ENCODE results near the gene SPACDR. TPM values are rescaled to one million over a fixed set of nuclear protein-coding genes. Genes with fewer than 3 reads are reported as not detected.
A peak's percentile ranks its signal among the peaks of the same experiment; 100 is the strongest.

Gene SPACDR
- total RNA-seq, 4 donors from 2014 or later, result 1.4 to 22.1 (median 1.8) TPM; not detected in 1

GRCh38 chr7:100433276-100433591, 30.8 kb downstream of the SPACDR start:
- intact Hi-C loops (cut with DNase I; ENCODE audit: low total_unique reads), result no loop called here
- Histone ChIP-seq H3K36me3 (no peaks in the 10 kb centered on the region), H3K4me1 (peaks cover 7 to 22% of the 10 kb centered on the region in 2 donors), H3K4me3 (no peak overlapping the region), H3K9me3 (no peaks in the 10 kb centered on the region), H3K27me3 (no peaks in the 10 kb centered on the region), H3K27ac (no peak overlapping the region)
- no peak for DNase-seq
- TF ChIP-seq CTCF (IDR thresholded peaks at IDR 0.05) (no peak), POLR2A (IDR thresholded peaks at IDR 0.05) (no peak)

DNA sequence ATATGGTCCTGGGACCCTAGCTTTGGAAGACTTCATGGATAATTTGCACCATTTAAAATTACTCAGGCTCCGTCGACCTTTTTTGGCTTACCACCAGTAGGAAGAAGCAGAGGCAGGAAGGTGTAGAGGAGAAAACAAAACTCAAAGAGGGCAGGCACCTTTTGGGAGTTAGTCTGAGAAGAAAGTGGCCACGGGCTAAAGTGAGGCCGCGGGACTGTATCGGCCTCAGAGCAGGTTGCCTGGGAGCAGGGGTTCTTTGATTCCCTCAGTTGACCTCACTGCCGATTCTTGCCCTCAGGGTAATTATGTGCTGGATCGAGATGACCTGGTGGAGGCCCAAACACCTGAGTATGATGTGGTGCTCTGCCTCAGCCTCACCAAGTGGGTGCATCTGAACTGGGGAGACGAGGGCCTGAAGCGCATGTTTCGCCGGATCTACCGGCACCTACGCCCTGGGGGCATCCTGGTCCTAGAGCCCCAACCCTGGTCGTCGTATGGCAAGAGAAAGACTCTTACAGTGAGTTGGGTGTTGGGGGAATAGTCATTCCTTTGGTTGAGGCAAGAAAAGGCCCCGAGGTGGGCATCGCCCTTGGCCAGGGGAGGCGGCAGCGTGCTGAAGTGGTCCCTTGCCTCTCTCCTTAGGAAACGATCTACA, 31.3 kb downstream of the SPACDR start:
- Histone ChIP-seq H3K9me3 (no peaks in the 10 kb centered on the region), H3K36me3 (no peaks in the 10 kb centered on the region), H3K4me1 (peaks cover 7 to 26% of the 10 kb centered on the region in 2 donors), H3K27ac (peak overlapping the region in 1 of 2 donors; percentile 31), H3K27me3 (no peaks in the 10 kb centered on the region), H3K4me3 (no peak overlapping the region)
- DNase-seq, result no peak
- TF ChIP-seq CTCF (IDR thresholded peaks at IDR 0.05), result no peak
- no peak for TF ChIP-seq POLR2A (IDR thresholded peaks at IDR 0.05)
- intact Hi-C loops (cut with DNase I; ENCODE audit: low total_unique reads), result no loop called here

DNA sequence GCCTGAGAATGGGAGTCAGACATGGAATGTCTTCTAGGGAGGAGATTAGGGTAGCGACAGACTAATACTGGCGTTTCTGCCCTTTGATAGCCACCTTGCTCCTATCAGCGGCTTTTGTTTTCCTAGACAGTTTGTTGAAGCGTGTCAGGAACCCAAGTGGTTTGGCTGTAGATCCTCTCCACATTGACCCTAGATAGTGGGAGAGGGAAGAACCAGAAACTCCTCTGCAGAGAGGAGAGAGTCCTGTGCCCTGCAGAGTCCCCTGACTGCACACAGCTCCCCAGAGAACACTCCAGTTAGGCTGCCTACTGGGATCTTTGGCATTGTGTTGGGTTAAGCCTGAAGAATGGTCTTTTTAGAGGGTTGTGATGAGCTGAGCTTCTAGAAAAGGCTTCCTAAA, 32.0 kb downstream of the SPACDR start:
- Histone ChIP-seq H3K27me3 (no peaks in the 10 kb centered on the region), H3K4me3 (no peak overlapping the region), H3K36me3 (no peaks in the 10 kb centered on the region), H3K4me1 (peaks cover 7 to 27% of the 10 kb centered on the region in 2 donors), H3K9me3 (no peaks in the 10 kb centered on the region), H3K27ac (peak overlapping the region in 1 of 2 donors; percentile 31)
- intact Hi-C loops (cut with DNase I; ENCODE audit: low total_unique reads), result no loop called here
- no peak for DNase-seq
- TF ChIP-seq POLR2A (IDR thresholded peaks at IDR 0.05) (no peak), CTCF (IDR thresholded peaks at IDR 0.05) (no peak)

DNA sequence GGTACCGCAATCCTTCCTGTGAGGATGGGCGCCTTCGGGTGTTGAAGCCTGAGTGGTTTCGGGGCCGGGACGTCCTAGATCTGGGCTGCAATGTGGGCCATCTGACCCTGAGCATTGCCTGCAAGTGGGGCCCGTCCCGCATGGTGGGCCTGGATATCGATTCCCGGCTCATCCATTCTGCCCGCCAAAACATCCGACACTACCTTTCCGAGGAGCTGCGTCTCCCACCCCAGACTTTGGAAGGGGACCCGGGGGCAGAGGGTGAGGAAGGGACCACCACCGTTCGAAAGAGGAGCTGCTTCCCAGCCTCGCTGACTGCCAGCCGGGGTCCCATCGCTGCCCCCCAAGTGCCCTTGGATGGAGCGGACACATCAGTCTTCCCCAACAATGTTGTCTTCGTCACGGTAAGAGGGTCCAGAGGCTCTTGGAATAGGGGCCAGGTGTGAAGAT, 32.7 kb downstream of the SPACDR start:
- peak overlapping the region in 1 of 2 donors; percentile 77 for H3K4me3 ChIP-seq
- DNase-seq, result no peak
- no peaks in the 10 kb centered on the region for H3K27me3 ChIP-seq
- peaks cover 7 to 27% of the 10 kb centered on the region in 2 donors for H3K4me1 ChIP-seq
- TF ChIP-seq POLR2A (IDR thresholded peaks at IDR 0.05), result no peak
- TF ChIP-seq CTCF (IDR thresholded peaks at IDR 0.05), result no peak
- no peaks in the 10 kb centered on the region for H3K36me3 ChIP-seq
- peak overlapping the region in 1 of 2 donors; percentile 100 for H3K27ac ChIP-seq
- no peaks in the 10 kb centered on the region for H3K9me3 ChIP-seq
- intact Hi-C loops (cut with DNase I; ENCODE audit: low total_unique reads), result no loop called here

- intact Hi-C loops (cut with DNase I; ENCODE audit: low total_unique reads), result no loop called here
- H3K4me1 ChIP-seq, result peaks cover 7 to 27% of the 10 kb centered on the region in 2 donors
- no peak for DNase-seq
Measured at GRCh38 chr7:100430493-100431285, 33.4 kb downstream of the SPACDR start.

More at GRCh38 chr7:100430493-100431285, 33.4 kb downstream of the SPACDR start:
- Histone ChIP-seq H3K36me3 (no peaks in the 10 kb centered on the region), H3K9me3 (no peaks in the 10 kb centered on the region), H3K4me3 (peak overlapping the region; percentile 72 to 77), H3K27me3 (no peaks in the 10 kb centered on the region), H3K27ac (peak overlapping the region; percentile 99 to 100)
- TF ChIP-seq CTCF (IDR thresholded peaks at IDR 0.05) (no peak), POLR2A (IDR thresholded peaks at IDR 0.05) (no peak)
